OCI-LY3 (cell line): ENCODE results near the gene SPRY1.

Experiments used
- CTCF ChIP-seq: fragments of 200-600, 300-600 bp; sonication (generic); IDR thresholded peaks from 2 replicates; pipeline ENCODE4 v1.5.1; 2014; ENCODE audit warnings: antibody characterized with exemption, low read length, low read depth
- EZH2phosphoT487 ChIP-seq: fragments of 200-600 bp; shearing (Covaris generic); IDR thresholded peaks from 2 replicates; pipeline ENCODE4 v1.6.1; 2018; ENCODE audit warnings: antibody characterized with exemption, mixed run types, low read depth

GRCh38 chr4:123366144-123366748, 30.3 kb upstream of the SPRY1 start:
- no peak for TF ChIP-seq CTCF
- no peak for TF ChIP-seq EZH2phosphoT487
